SH-SY5Y (cell line): ENCODE measurements around the gene ARRDC2.

Experiments used
- GATA2 ChIP-seq: IDR thresholded peaks from 2 replicates; pipeline ENCODE4 v1.6.1; 2011; ENCODE audit warnings: mild to moderate bottlenecking, low read depth, low read length
- GATA3 ChIP-seq: IDR thresholded peaks from 2 replicates; pipeline ENCODE4 v1.6.1; 2011; ENCODE audit warnings: low read depth, mild to moderate bottlenecking, low read length, moderate library complexity

Gene ARRDC2

GRCh38 chr19:18007917-18008673 is at the start of gene ARRDC2:
TSS of gene ARRDC2 (plus strand) at chr19:18008170. CDS start at chr19:18008311, 141 bp downstream.
- TF ChIP-seq GATA3: no peak
- no peak for TF ChIP-seq GATA2

GRCh38 chr19:17963936-17964691 is 43.9 kb upstream of the ARRDC2 start:
- TF ChIP-seq GATA3 (no peak), GATA2 (no peak)

GRCh38 chr19:17965370-17966128 is 42.4 kb upstream of the ARRDC2 start:
- no peak for TF ChIP-seq GATA3
- no peak for TF ChIP-seq GATA2

DNA sequence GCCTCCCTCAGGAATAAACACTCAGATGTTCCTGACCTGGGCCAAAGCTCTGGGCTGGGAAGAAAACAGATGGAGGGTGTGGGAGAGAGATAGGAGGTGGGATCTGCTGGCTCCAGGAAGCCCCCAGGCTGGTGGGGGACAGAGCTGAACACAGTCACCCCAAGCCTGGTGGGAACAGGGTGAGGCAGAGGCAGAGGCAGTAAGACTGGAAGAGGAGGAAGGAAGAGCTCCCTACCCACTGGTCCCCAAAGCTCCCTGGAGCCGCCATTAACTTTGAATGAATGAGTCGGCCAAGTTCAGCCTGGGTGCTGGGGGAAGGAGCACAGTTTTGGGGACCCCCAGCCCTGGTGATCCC is 41.9 kb upstream of the ARRDC2 start:
- TF ChIP-seq GATA3: no peak
- no peak for TF ChIP-seq GATA2

- TF ChIP-seq GATA2 (no peak), GATA3 (no peak)
These were observed 41.3 kb upstream of the ARRDC2 start, which contains the start of gene KCNN1 for GRCh38 chr19:17966550-17967256. TSS of gene KCNN1 (plus strand) at chr19:17967107. CDS start at chr19:17973889, 6,782 bp downstream.

GRCh38 chr19:17967257-17968051 is 40.5 kb upstream of the ARRDC2 start:
- TF ChIP-seq GATA2 (no peak), GATA3 (no peak)

- TF ChIP-seq GATA2: no peak
- no peak for TF ChIP-seq GATA3
These were observed 39.6 kb upstream of the ARRDC2 start for GRCh38 chr19:17968362-17968761.

DNA sequence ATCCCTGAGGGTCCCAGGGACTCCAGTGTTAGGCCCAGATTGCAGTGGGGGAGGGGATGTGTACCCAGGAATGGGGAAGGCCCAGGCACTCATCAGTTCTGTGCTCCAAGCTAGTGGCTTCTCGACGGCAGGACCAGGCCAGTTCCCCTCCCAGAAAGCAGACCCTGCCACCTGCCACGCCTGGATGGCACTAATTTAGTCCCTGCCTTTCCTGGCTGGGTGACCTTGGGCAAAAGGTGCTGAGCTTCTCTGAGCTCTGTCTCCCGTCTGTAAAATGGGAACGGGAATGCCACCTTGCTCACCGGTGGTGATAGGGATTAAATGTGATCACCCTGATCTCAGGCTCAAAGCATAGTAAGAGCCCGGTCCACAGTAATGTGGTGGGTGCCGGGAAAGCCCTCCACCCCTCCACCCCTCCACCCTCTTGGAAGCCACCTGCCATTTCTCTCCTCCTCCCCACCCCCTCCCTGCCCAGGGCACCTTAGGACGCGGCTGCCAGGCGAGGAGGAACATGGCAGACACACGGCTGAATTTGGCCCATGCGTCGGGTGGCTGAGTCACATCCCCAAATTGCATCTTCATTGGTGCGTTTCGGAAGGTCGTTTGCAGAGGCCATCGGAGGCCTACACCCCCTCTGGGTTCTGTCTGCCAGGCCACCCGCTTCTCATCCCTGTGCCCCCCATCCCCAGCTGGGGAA is 38.7 kb upstream of the ARRDC2 start:
- TF ChIP-seq GATA3 (no peak), GATA2 (no peak)

DNA sequence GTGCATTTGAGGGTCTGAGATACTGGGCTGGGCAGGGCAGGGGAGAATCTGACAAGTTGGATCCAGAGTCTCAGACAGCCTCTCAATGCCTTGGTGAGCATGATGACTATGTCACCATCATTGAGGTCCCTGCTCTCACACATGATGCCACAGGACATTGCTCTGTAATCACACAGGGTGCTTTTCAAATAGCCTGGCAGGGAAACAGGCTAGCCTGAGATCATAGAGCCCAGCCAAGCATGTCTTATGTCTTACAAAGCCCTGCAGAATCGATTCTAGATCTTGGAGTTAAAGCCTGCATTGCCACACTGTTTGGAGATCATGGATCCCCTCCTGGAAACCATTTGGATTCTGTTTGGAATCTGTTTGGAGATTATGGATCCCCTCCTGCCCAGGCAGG is 35.7 kb upstream of the ARRDC2 start:
- no peak for TF ChIP-seq GATA2
- no peak for TF ChIP-seq GATA3

DNA sequence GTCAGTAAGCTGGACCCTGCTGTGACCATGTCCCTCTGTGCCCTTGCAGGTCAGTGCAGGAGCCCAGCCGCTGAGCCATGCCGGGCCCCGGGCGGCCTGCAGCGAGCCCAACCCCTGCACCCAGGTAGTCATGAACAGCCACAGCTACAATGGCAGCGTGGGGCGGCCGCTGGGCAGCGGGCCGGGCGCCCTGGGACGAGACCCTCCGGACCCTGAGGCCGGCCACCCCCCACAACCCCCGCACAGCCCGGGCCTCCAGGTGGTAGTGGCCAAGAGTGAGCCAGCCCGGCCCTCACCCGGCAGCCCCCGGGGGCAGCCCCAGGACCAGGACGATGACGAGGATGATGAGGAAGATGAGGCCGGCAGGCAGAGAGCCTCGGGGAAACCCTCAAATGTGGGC is 34.2 kb upstream of the ARRDC2 start:
- no peak for TF ChIP-seq GATA2
- no peak for TF ChIP-seq GATA3

- no peak for TF ChIP-seq GATA2
- no peak for TF ChIP-seq GATA3
These were observed 33.4 kb upstream of the ARRDC2 start for GRCh38 chr19:17974551-17974950.

DNA sequence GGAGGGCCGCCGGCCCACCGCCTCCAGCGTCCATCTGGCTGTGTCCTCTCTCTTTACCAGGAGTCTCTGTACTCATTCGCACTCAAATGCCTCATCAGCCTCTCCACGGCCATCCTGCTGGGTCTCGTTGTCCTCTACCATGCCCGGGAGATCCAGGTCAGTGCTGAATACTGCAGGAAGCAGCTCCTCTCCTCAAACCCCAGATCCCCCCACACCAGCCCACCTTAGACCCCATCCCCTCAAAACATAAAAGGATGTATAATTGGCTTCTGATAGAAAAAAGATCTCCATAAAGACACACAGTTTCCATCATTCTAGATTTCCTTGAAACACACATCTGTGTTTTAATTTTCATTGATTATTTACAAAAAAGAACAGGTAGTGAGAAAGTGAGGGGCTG is 32.9 kb upstream of the ARRDC2 start:
- TF ChIP-seq GATA2: no peak
- TF ChIP-seq GATA3: no peak
